Inflammatory macrophage treated with lipopolysaccharide for 4 hours (primary cell): ENCODE measurements around the gene ANXA8L1.
"Not testable (repeated sequence)": the region's sequence is repeated elsewhere in the genome, so short reads cannot be mapped to it uniquely, and the experiment has no call there.

Source experiments
- DNase-seq: peaks from one replicate; pipeline ENCODE4 v3.0.0-alpha.2; 2020

The ANXA8L1 gene

GRCh38 chr10:46398212-46398886 lies 22.8 kb downstream of the ANXA8L1 start:
- peak; percentile 0 for DNase-seq

GRCh38 chr10:46409556-46409955 lies 34.0 kb downstream of the ANXA8L1 start:
- DNase-seq = not testable (repeated sequence)

- DNase-seq = not testable (repeated sequence)
Measured at GRCh38 chr10:46411123-46411522, 35.5 kb downstream of the ANXA8L1 start.

- DNase-seq = not testable (repeated sequence)
Measured at GRCh38 chr10:46412665-46413064, 37.1 kb downstream of the ANXA8L1 start.

GRCh38 chr10:46415291-46415690 lies 39.7 kb downstream of the ANXA8L1 start:
- DNase-seq = not testable (repeated sequence)

- not testable (repeated sequence) for DNase-seq
Measured at GRCh38 chr10:46418283-46418682, 42.7 kb downstream of the ANXA8L1 start.

- not testable (repeated sequence) for DNase-seq
Measured at GRCh38 chr10:46419570-46420379, 44.2 kb downstream of the ANXA8L1 start.

- not testable (repeated sequence) for DNase-seq
Measured at GRCh38 chr10:46423550-46423949, 48.0 kb downstream of the ANXA8L1 start.

GRCh38 chr10:46440942-46441341 lies 65.4 kb downstream of the ANXA8L1 start:
- not testable (repeated sequence) for DNase-seq
